ENCODE data around the gene PRR14L.

DNA sequence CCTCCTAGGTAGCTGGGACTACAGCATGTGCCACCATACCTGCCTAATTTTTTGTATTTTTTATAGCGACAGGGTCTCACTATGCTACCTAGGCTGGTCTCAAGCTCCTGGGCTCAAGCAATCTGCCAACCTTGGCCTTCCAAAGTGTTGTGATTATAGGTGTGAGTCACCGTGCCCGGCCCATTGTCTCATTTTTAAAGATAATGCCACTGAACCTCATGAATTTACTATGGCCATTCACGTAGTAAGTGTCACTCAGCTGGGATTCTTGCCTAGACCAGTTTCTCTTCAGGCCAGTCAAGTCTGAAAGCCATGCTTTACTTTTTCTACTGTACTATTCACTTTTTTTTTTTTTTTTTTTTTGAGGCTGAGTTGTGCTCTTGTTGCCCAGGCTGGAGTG lies 26.3 kb upstream of the PRR14L start:
- TF ChIP-seq CTCF (IDR thresholded peaks at IDR 0.05) (no peak), EP300 (IDR thresholded peaks at IDR 0.05) (no peak)
